CD4-positive, alpha-beta T cell (primary cell): ENCODE data around the gene MTHFD1L. TPM values are rescaled to one million over a fixed set of nuclear protein-coding genes. Genes with fewer than 3 reads are reported as not detected.

Experiments used
- ATAC-seq: fragments of 200-7000 bp; cut with Tn5 transposase; one replicate; pipeline ENCODE4 v1.10.0; 2022; ENCODE audit warnings: mild to moderate bottlenecking; ENCODE audit not compliant: poor library complexity
- CTCF ChIA-PET: fragments of 350-600 bp; sonication (Branson Sonifier 250); formaldehyde crosslinking; loops from one replicate; lab custom pipeline; 2021; ENCODE audit warnings: antibody characterized with exemption, inconsistent platforms; lab: Charles Lee
- POLR2A ChIA-PET: fragments of 350-600 bp; sonication (Branson Sonifier 250); formaldehyde crosslinking; loops from one replicate; lab custom pipeline; 2021; ENCODE audit warnings: antibody characterized with exemption, inconsistent platforms; lab: Charles Lee
- DNase-seq, 14 experiments: peaks; one replicate each; pipeline ENCODE4 v3.0.0-alpha.2; 2013 to 2020; ENCODE audit warnings: mixed read lengths in 2 of 14
- H3K27ac ChIP-seq, 2 donors: one replicate each; pipeline versions ENCODE4 v1.5.1 to v1.7.0; 2013; ENCODE audit warnings: low read length in 2 of 2, low read depth in 1 of 2, mild to moderate bottlenecking in 1 of 2
- H3K27me3 ChIP-seq, 2 experiments: 1 replicate in 1 of 2; 2 replicates in 1 of 2; pipeline versions ENCODE4 v1.6.1 to v1.7.0; 2013; ENCODE audit warnings: low read length in 2 of 2, control low read depth in 1 of 2, mild to moderate bottlenecking in 1 of 2, moderate library complexity in 1 of 2; ENCODE audit not compliant: insufficient read depth in 2 of 2, control insufficient read depth in 1 of 2
- H3K36me3 ChIP-seq: one replicate; pipeline ENCODE4 v1.6.1; 2013; ENCODE audit warnings: low read length, control low read depth; ENCODE audit not compliant: insufficient read depth
- H3K4me1 ChIP-seq: one replicate; pipeline ENCODE4 v1.6.1; 2013; ENCODE audit warnings: low read length, control low read depth; ENCODE audit not compliant: insufficient read depth
- H3K4me3 ChIP-seq: one replicate; pipeline ENCODE4 v1.5.1; 2013; ENCODE audit warnings: mild to moderate bottlenecking, low read length, moderate library complexity
- H3K9me3 ChIP-seq, 2 experiments: 1 replicate in 1 of 2; 2 replicates in 1 of 2; pipeline versions ENCODE4 v1.6.1 to v1.7.0; 2013; ENCODE audit warnings: low read length in 2 of 2, mild to moderate bottlenecking in 2 of 2, control low read depth in 1 of 2, moderate library complexity in 1 of 2; ENCODE audit not compliant: control insufficient read depth in 1 of 2, insufficient read depth in 1 of 2
- H3K27ac Mint-ChIP-seq: one replicate; pipeline ENCODE4 v1.8.0; 2020; ENCODE audit warnings: mixed read lengths
- H3K27me3 Mint-ChIP-seq: one replicate; pipeline ENCODE4 v1.8.0; 2021; ENCODE audit warnings: mixed read lengths
- H3K36me3 Mint-ChIP-seq: one replicate; pipeline ENCODE4 v1.8.0; 2021; ENCODE audit warnings: low read depth, mixed read lengths
- H3K4me1 Mint-ChIP-seq: one replicate; pipeline ENCODE4 v1.8.0; 2021; ENCODE audit warnings: low read depth, mixed read lengths
- H3K4me3 Mint-ChIP-seq: one replicate; pipeline ENCODE4 v1.8.0; 2020; ENCODE audit warnings: mild to moderate bottlenecking, mixed read lengths
- H3K9me3 Mint-ChIP-seq: one replicate; pipeline ENCODE4 v1.8.0; 2020; ENCODE audit warnings: mixed read lengths
- intact Hi-C, 2 experiments: fragments of 100-400 bp; cut with DNase I in 1 of 2; cut with micrococcal nuclease in 1 of 2; formaldehyde crosslinking; loops; one replicate each; pipeline versions ENCODE4 v1.15.1 to v1.9.0; 2023 to 2025; cut with DNase I, micrococcal nuclease
- total RNA-seq, 174 experiments: library from RNA in 2 of 174; stranded (reverse) in 2 of 174; gene quantifications; one replicate each; pipeline ENCODE4 v1.2.3 and lab custom pipeline; 2021 to 2026
- TF ChIP-seq, protein P1 (sequence below): fragments of 200-600 bp; IDR thresholded peaks from one replicate; pipeline ENCODE4 v1.8.0; 2022; ENCODE audit warnings: antibody characterized with exemption, mild to moderate bottlenecking

Gene MTHFD1L
- total RNA-seq, 2 experiments from 2014 or later = 8.8 to 9.7 TPM

DNA sequence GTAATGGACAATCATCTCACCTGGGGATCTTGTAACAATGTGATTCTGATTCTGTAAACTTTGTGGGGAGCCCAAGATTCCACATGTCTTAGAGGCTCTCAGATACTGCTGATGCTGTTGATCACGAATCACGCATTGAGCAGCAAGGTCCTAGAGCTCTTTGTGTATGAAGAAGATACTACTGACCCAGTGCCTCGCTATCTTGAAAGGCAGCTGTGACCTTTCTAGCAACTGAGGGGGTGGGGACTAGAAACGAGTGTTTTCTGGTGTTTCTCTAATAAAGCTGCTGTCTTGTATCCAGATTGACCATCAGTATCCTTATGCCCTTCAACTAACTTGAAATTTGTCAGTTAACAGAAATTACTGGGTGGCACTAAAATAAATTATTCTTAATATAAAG, 142.9 kb downstream of the MTHFD1L start:
- H3K4me1 Mint-ChIP-seq = peaks cover 29% of the 10 kb centered on the region
- H3K27me3 Mint-ChIP-seq = no peaks in the 10 kb centered on the region
- Histone ChIP-seq H3K27ac (no peak overlapping the region), H3K27me3 (no peaks in the 10 kb centered on the region), H3K4me1 (peaks cover 3% of the 10 kb centered on the region), H3K4me3 (no peak overlapping the region), H3K36me3 (no peaks in the 10 kb centered on the region), H3K9me3 (no peaks in the 10 kb centered on the region)
- no peaks in the 10 kb centered on the region for H3K36me3 Mint-ChIP-seq
- H3K9me3 Mint-ChIP-seq = no peaks in the 10 kb centered on the region
- no peak for ATAC-seq
- CTCF ChIA-PET = no interaction called here
- no peak overlapping the region for H3K27ac Mint-ChIP-seq
- DNase-seq = no peak
- no peak overlapping the region for H3K4me3 Mint-ChIP-seq
- TF ChIP-seq, protein P1, sequence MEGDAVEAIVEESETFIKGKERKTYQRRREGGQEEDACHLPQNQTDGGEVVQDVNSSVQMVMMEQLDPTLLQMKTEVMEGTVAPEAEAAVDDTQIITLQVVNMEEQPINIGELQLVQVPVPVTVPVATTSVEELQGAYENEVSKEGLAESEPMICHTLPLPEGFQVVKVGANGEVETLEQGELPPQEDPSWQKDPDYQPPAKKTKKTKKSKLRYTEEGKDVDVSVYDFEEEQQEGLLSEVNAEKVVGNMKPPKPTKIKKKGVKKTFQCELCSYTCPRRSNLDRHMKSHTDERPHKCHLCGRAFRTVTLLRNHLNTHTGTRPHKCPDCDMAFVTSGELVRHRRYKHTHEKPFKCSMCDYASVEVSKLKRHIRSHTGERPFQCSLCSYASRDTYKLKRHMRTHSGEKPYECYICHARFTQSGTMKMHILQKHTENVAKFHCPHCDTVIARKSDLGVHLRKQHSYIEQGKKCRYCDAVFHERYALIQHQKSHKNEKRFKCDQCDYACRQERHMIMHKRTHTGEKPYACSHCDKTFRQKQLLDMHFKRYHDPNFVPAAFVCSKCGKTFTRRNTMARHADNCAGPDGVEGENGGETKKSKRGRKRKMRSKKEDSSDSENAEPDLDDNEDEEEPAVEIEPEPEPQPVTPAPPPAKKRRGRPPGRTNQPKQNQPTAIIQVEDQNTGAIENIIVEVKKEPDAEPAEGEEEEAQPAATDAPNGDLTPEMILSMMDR = no peak
- POLR2A ChIA-PET = no interaction called here
- intact Hi-C loops = no loop called here

DNA sequence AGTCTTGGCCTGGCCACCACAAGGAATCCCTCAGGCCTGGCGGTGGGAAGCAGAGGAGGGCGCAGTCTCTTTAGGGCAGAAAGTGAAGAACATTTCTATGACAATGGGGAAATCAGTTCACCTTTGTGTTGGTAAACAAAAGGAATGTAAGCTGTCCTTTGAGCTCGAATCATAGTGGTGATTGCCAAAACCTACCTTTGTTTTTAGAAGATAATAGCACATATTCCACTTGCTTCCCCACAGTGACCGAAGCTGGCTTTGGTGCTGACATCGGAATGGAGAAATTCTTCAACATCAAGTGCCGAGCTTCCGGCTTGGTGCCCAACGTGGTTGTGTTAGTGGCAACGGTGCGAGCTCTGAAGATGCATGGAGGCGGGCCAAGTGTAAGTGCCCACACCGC, 144.1 kb downstream of the MTHFD1L start:
- Mint-ChIP-seq H3K27me3 (no peaks in the 10 kb centered on the region), H3K36me3 (peaks cover 6% of the 10 kb centered on the region), H3K4me3 (no peak overlapping the region), H3K27ac (no peak overlapping the region), H3K9me3 (no peaks in the 10 kb centered on the region), H3K4me1 (peaks cover 29% of the 10 kb centered on the region)
- intact Hi-C loops = no loop called here
- ChIA-PET POLR2A (no interaction called here), CTCF (no interaction called here)
- Histone ChIP-seq H3K27me3 (no peaks in the 10 kb centered on the region), H3K36me3 (no peaks in the 10 kb centered on the region), H3K27ac (no peak overlapping the region), H3K4me1 (peaks cover under 1% of the 10 kb centered on the region), H3K9me3 (no peaks in the 10 kb centered on the region), H3K4me3 (no peak overlapping the region)
- no peak for ATAC-seq
- TF ChIP-seq, protein P1 = no peak
- DNase-seq = no peak

DNA sequence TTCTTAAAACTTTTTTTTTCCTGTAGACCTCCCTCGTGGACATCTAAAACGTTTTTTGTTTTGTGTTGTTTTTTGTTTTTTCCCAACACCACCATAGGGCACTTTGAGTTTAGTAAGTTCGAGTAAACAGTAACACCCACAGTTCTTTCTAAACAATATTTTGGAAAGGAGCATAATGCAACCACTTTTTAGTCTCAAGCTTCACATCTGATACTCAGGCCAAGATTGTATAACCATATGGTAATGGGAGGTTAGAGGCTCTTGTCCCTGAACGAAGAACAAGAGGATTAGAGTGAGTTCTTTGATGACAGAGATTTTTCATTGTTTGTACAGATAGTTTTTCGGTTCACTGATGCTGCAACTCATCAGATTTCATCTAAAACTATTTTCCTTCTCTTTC, 144.6 kb downstream of the MTHFD1L start:
- no peaks in the 10 kb centered on the region for H3K27me3 ChIP-seq
- no peaks in the 10 kb centered on the region for H3K9me3 ChIP-seq
- intact Hi-C loops = loop anchor here (10.0 kb wide), 1 partner anchor 465 kb away; no protein-coding TSS in a partner anchor
- CTCF ChIA-PET = no interaction called here
- Mint-ChIP-seq H3K4me1 (peaks cover 24% of the 10 kb centered on the region), H3K27ac (no peak overlapping the region), H3K27me3 (no peaks in the 10 kb centered on the region), H3K4me3 (no peak overlapping the region), H3K9me3 (no peaks in the 10 kb centered on the region), H3K36me3 (peaks cover 6% of the 10 kb centered on the region)
- H3K4me1 ChIP-seq = peaks cover 2% of the 10 kb centered on the region
- no peak overlapping the region for H3K4me3 ChIP-seq
- TF ChIP-seq, protein P1 = no peak
- no peaks in the 10 kb centered on the region for H3K36me3 ChIP-seq
- POLR2A ChIA-PET = no interaction called here
- DNase-seq (no peak), ATAC-seq (no peak)
- H3K27ac ChIP-seq = no peak overlapping the region
